HepG2 (cell line): ENCODE data around the gene LYRM4. TPM values are rescaled to one million over a fixed set of nuclear protein-coding genes. Genes with fewer than 3 reads are reported as not detected.

ENCODE experiments used
- AHR ChIP-seq: IDR thresholded peaks from 2 replicates; pipeline ENCODE4 v1.6.1; 2018; ENCODE audit warnings: missing genetic modification reagents, missing compliant biosample characterization
- BCLAF1 ChIP-seq: fragments of 450-650 bp; IDR thresholded peaks from 2 replicates; pipeline ENCODE4 v1.6.1; 2017; ENCODE audit warnings: mild to moderate bottlenecking
- CAMTA2 ChIP-seq: sonication (generic); formaldehyde crosslinking; IDR thresholded peaks from 2 replicates; pipeline ENCODE4 v1.4.0; 2020; ENCODE audit warnings: mild to moderate bottlenecking, missing genetic modification reagents, borderline replicate concordance
- CREM ChIP-seq, 2 experiments: sonication (generic) in 1 of 2; formaldehyde crosslinking in 1 of 2; IDR thresholded peaks; 2 replicates each; pipeline versions ENCODE4 v1.4.0 to v1.6.1; 2016 to 2020; ENCODE audit warnings: antibody characterized with exemption in 1 of 2, mild to moderate bottlenecking in 1 of 2, missing genetic modification reagents in 1 of 2
- FOSL2 ChIP-seq: sonication (generic); formaldehyde crosslinking; IDR thresholded peaks from 2 replicates; pipeline ENCODE4 v1.4.0; 2020; ENCODE audit warnings: missing genetic modification reagents
- GATAD1 ChIP-seq: IDR thresholded peaks from 2 replicates; pipeline ENCODE4 v1.6.1; 2016; ENCODE audit warnings: missing genetic modification reagents, missing compliant biosample characterization
- HDAC1 ChIP-seq: sonication (generic); formaldehyde crosslinking; IDR thresholded peaks from 2 replicates; pipeline ENCODE4 v1.5.1; 2020; ENCODE audit warnings: mild to moderate bottlenecking, missing genetic modification reagents
- HDAC6 ChIP-seq: fragments of 200-600 bp; sonication (generic); IDR thresholded peaks from 2 replicates; pipeline ENCODE4 v1.7.0; 2017; ENCODE audit warnings: mild to moderate bottlenecking, antibody characterized with exemption, low read length, low read depth
- MAFF ChIP-seq: IDR thresholded peaks from 2 replicates; pipeline ENCODE4 v1.6.1; 2011; ENCODE audit warnings: low read depth, low read length, improper control_type of control experiment
- MLLT10 ChIP-seq: sonication (generic); formaldehyde crosslinking; IDR thresholded peaks from 2 replicates; pipeline ENCODE4 v1.4.0; 2020; ENCODE audit warnings: missing genetic modification reagents
- MTF2 ChIP-seq: sonication (generic); formaldehyde crosslinking; IDR thresholded peaks from 2 replicates; pipeline ENCODE4 v1.5.0; 2020; ENCODE audit warnings: missing genetic modification reagents, borderline replicate concordance
- MXD1 ChIP-seq: sonication (generic); formaldehyde crosslinking; IDR thresholded peaks from 2 replicates; pipeline ENCODE4 v1.4.0; 2020; ENCODE audit warnings: mild to moderate bottlenecking, missing genetic modification reagents
- ONECUT2 ChIP-seq: sonication (generic); formaldehyde crosslinking; IDR thresholded peaks from 2 replicates; pipeline ENCODE4 v1.4.0; 2020; ENCODE audit warnings: missing genetic modification reagents
- PHF21A ChIP-seq: sonication (generic); formaldehyde crosslinking; IDR thresholded peaks from 2 replicates; pipeline ENCODE4 v1.5.0; 2020; ENCODE audit warnings: mild to moderate bottlenecking, missing genetic modification reagents
- SAFB2 ChIP-seq: sonication (generic); formaldehyde crosslinking; IDR thresholded peaks from 2 replicates; pipeline ENCODE4 v1.5.1; 2020; ENCODE audit warnings: missing genetic modification reagents, low read depth, mild to moderate bottlenecking, borderline replicate concordance
- SMC3 ChIP-seq: IDR thresholded peaks from 2 replicates; pipeline ENCODE4 v1.6.1; 2011; ENCODE audit warnings: low read length, improper control_type of control experiment
- SP1 ChIP-seq, 2 experiments: fragments of 450-650 bp in 1 of 2; sonication (generic) in 1 of 2; formaldehyde crosslinking in 1 of 2; IDR thresholded peaks; 2 replicates each; pipeline versions ENCODE4 v1.4.0 to v1.6.1; 2016 to 2020; ENCODE audit warnings: missing genetic modification reagents in 1 of 2
- SRSF9 ChIP-seq: fragments of 200-400 bp; formaldehyde crosslinking; IDR thresholded peaks from 2 replicates; pipeline ENCODE4 v1.6.1; 2018; ENCODE audit warnings: borderline replicate concordance, mild to moderate bottlenecking, low read depth, low read length; ENCODE audit not compliant: insufficient read depth, poor library complexity, severe bottlenecking
- TCF12 ChIP-seq, 2 experiments: fragments of 450-650 bp in 1 of 2; sonication (generic) in 1 of 2; formaldehyde crosslinking in 1 of 2; IDR thresholded peaks; 2 replicates each; pipeline versions ENCODE4 v1.6.1 to v1.8.0; 2017 to 2022; ENCODE audit warnings: antibody characterized with exemption in 1 of 2, mild to moderate bottlenecking in 1 of 2, missing genetic modification reagents in 1 of 2, moderate library complexity in 1 of 2
- ZFP1 ChIP-seq: IDR thresholded peaks from 2 replicates; pipeline ENCODE4 v1.6.1; 2016
- ZNF484 ChIP-seq: sonication (generic); formaldehyde crosslinking; IDR thresholded peaks from 2 replicates; pipeline ENCODE4 v1.5.1; 2020; ENCODE audit warnings: mild to moderate bottlenecking, low read depth, missing genetic modification reagents, borderline replicate concordance
- ZNF607 ChIP-seq: sonication (generic); formaldehyde crosslinking; IDR thresholded peaks from 2 replicates; pipeline ENCODE4 v1.5.1; 2020; ENCODE audit warnings: missing genetic modification reagents, mild to moderate bottlenecking, borderline replicate concordance
- ZNF614 ChIP-seq: IDR thresholded peaks from 2 replicates; pipeline ENCODE4 v1.6.1; 2018; ENCODE audit warnings: missing biosample characterization, missing genetic modification reagents, inconsistent platforms, borderline replicate concordance
- polyA plus RNA-seq, 8 experiments: library from polyadenylated mRNA; depleted of rRNA in 3 of 8; stranded (reverse) in 7 of 8; unstranded in 1 of 8; fragments of >200 nt; fragmentation: Illumina TruSeq in 4 of 8; extraction: Trizol in 4 of 8; gene quantifications; 2 replicates each; pipeline versions ENCODE4 v1.2.1 to v1.2.3, GENCODE V29; 2011 to 2016; ENCODE audit warnings: low read depth in 4 of 8, missing spikeins in 1 of 8, mixed read lengths in 1 of 8; ENCODE audit not compliant: insufficient read depth in 1 of 8
- total RNA-seq, 5 experiments: library from RNA; depleted of rRNA; stranded (reverse); fragments of >200 nt; fragmentation: Illumina TruSeq; extraction: Trizol; gene quantifications; 2 replicates each; pipeline ENCODE4 v1.2.3, GENCODE V29; 2016; ENCODE audit warnings: low read depth in 1 of 5
- TF ChIP-seq, protein P1 (sequence below): sonication (generic); formaldehyde crosslinking; IDR thresholded peaks from 2 replicates; pipeline ENCODE4 v1.4.0; 2020; ENCODE audit warnings: missing genetic modification reagents
- TF ChIP-seq, protein P2 (sequence below): sonication (generic); formaldehyde crosslinking; IDR thresholded peaks from 2 replicates; pipeline ENCODE4 v1.9.0; 2021; ENCODE audit warnings: missing genetic modification reagents, borderline replicate concordance

Gene LYRM4
- total and polyA plus RNA-seq, 2 of the 13 experiments (the other 11 are each of a cell fraction or from before 2014, with no cell fraction given): 64.6 to 67.5 TPM

- TF ChIP-seq AHR (CRISPR knock-in tag) (no peak), ZFP1 (no peak), MXD1 (CRISPR knock-in tag) (no peak), ZNF614 (CRISPR knock-in tag) (no peak), HDAC1 (CRISPR knock-in tag) (no peak), BCLAF1 (no peak), ZNF607 (CRISPR knock-in tag) (peak; percentile 34; the same call in 1 of the 2 replicates), PHF21A (CRISPR knock-in tag) (no peak), MAFF (no peak), GATAD1 (no peak), ONECUT2 (no peak), SMC3 (peak; percentile 96), MLLT10 (CRISPR knock-in tag) (no peak), SRSF9 (no peak), TCF12 (IDR thresholded peaks at IDR 0.05) (no peak), TCF12 (CRISPR knock-in tag; IDR thresholded peaks at IDR 0.05) (no peak), SAFB2 (CRISPR knock-in tag) (no peak), HDAC6 (no peak), ZNF484 (no peak), CREM (IDR thresholded peaks at IDR 0.05) (no peak), CREM (CRISPR knock-in tag; IDR thresholded peaks at IDR 0.05) (no peak), MTF2 (CRISPR knock-in tag) (no peak), FOSL2 (CRISPR knock-in tag) (no peak), SP1 (IDR thresholded peaks at IDR 0.05) (no peak), SP1 (CRISPR knock-in tag; IDR thresholded peaks at IDR 0.05) (no peak), CAMTA2 (no peak)
- TF ChIP-seq, protein P1, sequence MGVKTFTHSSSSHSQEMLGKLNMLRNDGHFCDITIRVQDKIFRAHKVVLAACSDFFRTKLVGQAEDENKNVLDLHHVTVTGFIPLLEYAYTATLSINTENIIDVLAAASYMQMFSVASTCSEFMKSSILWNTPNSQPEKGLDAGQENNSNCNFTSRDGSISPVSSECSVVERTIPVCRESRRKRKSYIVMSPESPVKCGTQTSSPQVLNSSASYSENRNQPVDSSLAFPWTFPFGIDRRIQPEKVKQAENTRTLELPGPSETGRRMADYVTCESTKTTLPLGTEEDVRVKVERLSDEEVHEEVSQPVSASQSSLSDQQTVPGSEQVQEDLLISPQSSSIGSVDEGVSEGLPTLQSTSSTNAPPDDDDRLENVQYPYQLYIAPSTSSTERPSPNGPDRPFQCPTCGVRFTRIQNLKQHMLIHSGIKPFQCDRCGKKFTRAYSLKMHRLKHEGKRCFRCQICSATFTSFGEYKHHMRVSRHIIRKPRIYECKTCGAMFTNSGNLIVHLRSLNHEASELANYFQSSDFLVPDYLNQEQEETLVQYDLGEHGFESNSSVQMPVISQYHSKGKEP (CRISPR knock-in tag): 0 out of 2 replicates have a peak, but pooled peaks have one; percentile 46
- TF ChIP-seq, protein P2, sequence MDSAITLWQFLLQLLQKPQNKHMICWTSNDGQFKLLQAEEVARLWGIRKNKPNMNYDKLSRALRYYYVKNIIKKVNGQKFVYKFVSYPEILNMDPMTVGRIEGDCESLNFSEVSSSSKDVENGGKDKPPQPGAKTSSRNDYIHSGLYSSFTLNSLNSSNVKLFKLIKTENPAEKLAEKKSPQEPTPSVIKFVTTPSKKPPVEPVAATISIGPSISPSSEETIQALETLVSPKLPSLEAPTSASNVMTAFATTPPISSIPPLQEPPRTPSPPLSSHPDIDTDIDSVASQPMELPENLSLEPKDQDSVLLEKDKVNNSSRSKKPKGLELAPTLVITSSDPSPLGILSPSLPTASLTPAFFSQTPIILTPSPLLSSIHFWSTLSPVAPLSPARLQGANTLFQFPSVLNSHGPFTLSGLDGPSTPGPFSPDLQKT (CRISPR knock-in tag): no peak
Measured at GRCh38 chr6:5143634-5144311, 117.0 kb downstream of the LYRM4 start (continued).
